HCT116 (cell line): Measurements from ENCODE around the gene LRFN2. TPM values are rescaled to one million over a fixed set of nuclear protein-coding genes. Genes with fewer than 3 reads are reported as not detected.

ENCODE experiments used
- ATAC-seq: fragments of 200-7000 bp; cut with Tn5 transposase; 2 replicates; pipeline ENCODE4 v1.9.1; 2020; ENCODE audit warnings: mild to moderate bottlenecking, moderate library complexity
- BruUV-seq: library from RNA; stranded (reverse); fragments of 400-500 nt; replicated peaks from 2 replicates; lab custom pipeline; 2021; lab: Mats Ljungman, UMichigan
- CTCF ChIA-PET: fragments of 300-600 bp; sonication (Branson Sonifier 250); formaldehyde crosslinking; loops from one replicate; lab custom pipeline; 2021; ENCODE audit warnings: antibody characterized with exemption; lab: Charles Lee
- POLR2A ChIA-PET: fragments of 300-600, 350-600 bp; sonication (Branson Sonifier 250); formaldehyde crosslinking; loops from one replicate; lab custom pipeline; 2021; ENCODE audit warnings: antibody characterized with exemption; lab: Charles Lee
- RAD21 ChIA-PET, 2 experiments: fragments of 300-600 bp; sonication (Branson Sonifier 250); formaldehyde crosslinking; loops; one replicate each; lab custom pipeline; 2023; ENCODE audit warnings: low total read pairs in 2 of 2; ENCODE audit not compliant: uncharacterized antibody in 2 of 2, unreplicated experiment in 2 of 2, low non-redundant PET in 1 of 2; lab: Charles Lee
- DNase-seq: peaks from one replicate; pipeline ENCODE4 v3.0.0-alpha.2; 2010; ENCODE audit warnings: low read depth, low spot score
- H2AFZ ChIP-seq: fragments of 200-600 bp; shearing (Covaris generic), sonication (generic); 2 replicates; pipeline ENCODE4 v1.6.1; 2017; ENCODE audit warnings: low read depth, mixed run types, mixed read lengths, antibody characterized with exemption, low read length; ENCODE audit not compliant: poor library complexity, severe bottlenecking
- H3K27ac ChIP-seq: 2 replicates; pipeline ENCODE4 v1.5.1; 2012; ENCODE audit warnings: low read depth, low read length
- H3K27me3 ChIP-seq: fragments of 200-600 bp; sonication (generic); 2 replicates; pipeline ENCODE4 v1.6.1; 2016; ENCODE audit warnings: mixed run types, low read length, mixed read lengths; ENCODE audit not compliant: insufficient read depth
- H3K36me3 ChIP-seq, 2 experiments: fragments of 200-500 bp in 1 of 2; fragments of 200-600 bp in 1 of 2; sonication (Bioruptor generic) in 1 of 2; sonication (generic) in 1 of 2; 2 replicates each; pipeline versions ENCODE4 v1.5.1 to v1.6.1; 2014 to 2016; ENCODE audit warnings: low read length in 2 of 2, inconsistent platforms in 1 of 2, mixed read lengths in 1 of 2, mixed run types in 1 of 2; ENCODE audit not compliant: insufficient read depth in 2 of 2, control insufficient read depth in 1 of 2
- H3K4me1 ChIP-seq, 2 experiments: fragments of 200-600 bp in 1 of 2; sonication (generic) in 1 of 2; 2 replicates each; pipeline versions ENCODE4 v1.5.1 to v1.6.1; 2012 to 2017; ENCODE audit warnings: low read length in 2 of 2, inconsistent platforms in 1 of 2, mild to moderate bottlenecking in 1 of 2, mixed read lengths in 1 of 2, mixed run types in 1 of 2, moderate library complexity in 1 of 2; ENCODE audit not compliant: insufficient read depth in 2 of 2, control insufficient read depth in 1 of 2
- H3K4me2 ChIP-seq: fragments of 200-600 bp; sonication (generic); 2 replicates; pipeline ENCODE4 v1.6.1; 2017; ENCODE audit warnings: mixed run types, low read length, mixed read lengths
- H3K4me3 ChIP-seq, 2 experiments: fragments of 200-600 bp in 1 of 2; sonication (generic) in 1 of 2; replicated peaks in 1 of 2; 2 replicates each; pipeline ENCODE4 v1.5.1; 2011 to 2016; ENCODE audit warnings: low read length in 2 of 2, control low read depth in 1 of 2, low read depth in 1 of 2, mild to moderate bottlenecking in 1 of 2, mixed read lengths in 1 of 2, mixed run types in 1 of 2
- H3K79me2 ChIP-seq: fragments of 200-600 bp; sonication (generic); 2 replicates; pipeline ENCODE4 v1.6.1; 2017; ENCODE audit warnings: mild to moderate bottlenecking, mixed run types, low read length, moderate library complexity, mixed read lengths; ENCODE audit not compliant: insufficient read depth
- H3K9ac ChIP-seq: fragments of 200-600 bp; sonication (generic); 2 replicates; pipeline ENCODE4 v1.6.1; 2016; ENCODE audit warnings: low read length, mixed read lengths
- H3K9me2 ChIP-seq: fragments of 200-600 bp; sonication (generic), shearing (Covaris generic); 2 replicates; pipeline ENCODE4 v1.6.1; 2017; ENCODE audit warnings: mixed run types, mild to moderate bottlenecking, moderate library complexity; ENCODE audit not compliant: insufficient read depth
- H3K9me3 ChIP-seq, 2 experiments: fragments of 200-500 bp in 1 of 2; fragments of 200-600 bp in 1 of 2; sonication (Bioruptor generic) in 1 of 2; sonication (generic) in 1 of 2; 2 replicates each; pipeline ENCODE4 v1.6.1; 2014 to 2017; ENCODE audit warnings: low read length in 2 of 2, mixed read lengths in 2 of 2, inconsistent platforms in 1 of 2, low read depth in 1 of 2, mild to moderate bottlenecking in 1 of 2, mixed run types in 1 of 2, moderate library complexity in 1 of 2; ENCODE audit not compliant: control insufficient read depth in 1 of 2, insufficient read depth in 1 of 2
- H4K20me1 ChIP-seq: fragments of 200-600 bp; sonication (generic), shearing (Covaris generic); 2 replicates; pipeline ENCODE4 v1.6.1; 2017; ENCODE audit warnings: mixed run types, mild to moderate bottlenecking, moderate library complexity; ENCODE audit not compliant: insufficient read depth
- ATF3 ChIP-seq: IDR thresholded peaks from 2 replicates; pipeline ENCODE4 v1.6.1; 2012
- CEBPB ChIP-seq: IDR thresholded peaks from 2 replicates; pipeline ENCODE4 v1.6.1; 2012; ENCODE audit warnings: low read depth
- EGR1 ChIP-seq: IDR thresholded peaks from 2 replicates; pipeline ENCODE4 v1.6.1; 2012; ENCODE audit warnings: low read depth
- ELF1 ChIP-seq: IDR thresholded peaks from 2 replicates; pipeline ENCODE4 v1.6.1; 2012; ENCODE audit warnings: low read depth, borderline replicate concordance
- EZH2 ChIP-seq: fragments of 200-600 bp; sonication (generic); IDR thresholded peaks from 2 replicates; pipeline ENCODE4 v1.6.1; 2017; ENCODE audit warnings: antibody characterized with exemption, mixed run types
- EZH2phosphoT487 ChIP-seq: fragments of 200-600 bp; IDR thresholded peaks from 2 replicates; pipeline ENCODE4 v1.6.1; 2018; ENCODE audit warnings: antibody characterized with exemption, borderline replicate concordance
- JUND ChIP-seq: IDR thresholded peaks from 2 replicates; pipeline ENCODE4 v1.6.1; 2012
- POLR2AphosphoS5 ChIP-seq: IDR thresholded peaks from 2 replicates; pipeline ENCODE4 v1.6.1; 2011; ENCODE audit warnings: mild to moderate bottlenecking, low read depth, low read length, moderate library complexity
- RAD21 ChIP-seq: IDR thresholded peaks from 2 replicates; pipeline ENCODE4 v1.6.1; 2012; ENCODE audit warnings: low read depth, mild to moderate bottlenecking
- REST ChIP-seq: IDR thresholded peaks from 2 replicates; pipeline ENCODE4 v1.6.1; 2012; ENCODE audit warnings: low read depth
- SIN3A ChIP-seq: IDR thresholded peaks from 2 replicates; pipeline ENCODE4 v1.6.1; 2012; ENCODE audit warnings: low read depth
- TCF7L2 ChIP-seq: IDR thresholded peaks from 2 replicates; pipeline ENCODE4 v1.7.0; 2011; ENCODE audit warnings: borderline replicate concordance, inconsistent platforms; ENCODE audit not compliant: insufficient read depth, insufficient read length; ENCODE audit errors: extremely low read depth
- YY1 ChIP-seq: IDR thresholded peaks from 2 replicates; pipeline ENCODE4 v1.6.1; 2011; ENCODE audit warnings: low read length, low read depth, moderate library complexity, mild to moderate bottlenecking; ENCODE audit not compliant: insufficient replicate concordance; ENCODE audit errors: extremely low read depth
- ZNF274 ChIP-seq: fragments of 200-500 bp; sonication (Bioruptor generic); IDR thresholded peaks from 2 replicates; pipeline ENCODE4 v1.6.1; 2014; ENCODE audit warnings: mild to moderate bottlenecking, low read depth, low read length, inconsistent platforms
- intact Hi-C: fragments of 100-400 bp; cut with micrococcal nuclease; formaldehyde crosslinking; loops from 2 replicates; pipeline ENCODE4 v1.10.0; 2022
- total RNA-seq: library from RNA; stranded (reverse); gene quantifications from one replicate; pipeline ENCODE4 v1.2.1, GENCODE V29; 2021; ENCODE audit not compliant: unreplicated experiment
- TF ChIP-seq, protein P1 (sequence below): IDR thresholded peaks from 2 replicates; pipeline ENCODE4 v1.6.1; 2012

LRFN2 gene
- total RNA-seq, 1 experiment from 2014 or later: not detected

DNA sequence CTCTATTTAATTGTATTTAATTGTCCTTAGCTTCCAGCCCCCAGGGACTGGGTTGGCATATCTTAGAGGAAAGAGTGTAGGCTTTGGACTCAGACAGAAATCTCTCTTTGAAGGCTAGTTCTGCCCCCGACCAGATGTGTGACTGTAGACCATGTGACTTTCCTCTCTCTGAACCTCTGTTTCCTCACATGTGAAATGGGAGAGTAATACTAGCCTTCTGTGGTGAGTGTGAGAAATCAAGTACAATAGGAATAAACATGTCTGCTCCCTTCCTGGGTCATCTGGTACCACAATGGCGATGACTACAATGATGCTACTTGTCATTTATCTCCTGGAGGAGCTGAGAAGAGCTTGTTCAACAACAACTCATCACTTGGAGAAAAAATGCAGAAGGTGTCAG is 179.9 kb downstream of the LRFN2 start:
- Histone ChIP-seq H3K4me2 (no peak overlapping the region), H3K4me1 (peaks cover 0 to 14% of the 10 kb centered on the region in 2 experiments; a peak in 3 of 4 replicates), H3K9me2 (no peaks in the 10 kb centered on the region), H2AFZ (no peak overlapping the region), H4K20me1 (no peaks in the 10 kb centered on the region), H3K9ac (no peak overlapping the region), H3K36me3 (no peaks in the 10 kb centered on the region), H3K79me2 (no peaks in the 10 kb centered on the region), H3K4me3 (no peak overlapping the region), H3K27me3 (0 out of 2 replicates have a peak, but pooled peaks cover 4% of the 10 kb centered on the region)
- no peak for ATAC-seq
- POLR2A ChIA-PET: no interaction called here
- RAD21 ChIA-PET: no interaction called here
- CTCF ChIA-PET: no interaction called here
- intact Hi-C loops: no loop called here
- TF ChIP-seq EZH2phosphoT487 (no peak), ELF1 (no peak), YY1 (no peak), EZH2 (no peak), EGR1 (no peak), POLR2AphosphoS5 (no peak), TCF7L2 (no peak), ATF3 (no peak), ZNF274 (no peak), REST (no peak), SIN3A (no peak), JUND (no peak), RAD21 (no peak), CEBPB (no peak)
- TF ChIP-seq, protein P1, sequence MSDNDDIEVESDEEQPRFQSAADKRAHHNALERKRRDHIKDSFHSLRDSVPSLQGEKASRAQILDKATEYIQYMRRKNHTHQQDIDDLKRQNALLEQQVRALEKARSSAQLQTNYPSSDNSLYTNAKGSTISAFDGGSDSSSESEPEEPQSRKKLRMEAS: no peak
- TF ChIP-seq, all 23 proteins: peak for 0
- no peaks in the 10 kb centered on the region for H3K9me3 ChIP-seq
- no peak for DNase-seq
- no TSS peak for BruUV-seq
- no peak overlapping the region for H3K27ac ChIP-seq
